Activated naive CD4-positive, alpha-beta T cell treated with anti-CD3 and anti-CD28 coated beads for 36 hours (primary cell): ENCODE data around the gene CGRRF1. TPM values are rescaled to one million over a fixed set of nuclear protein-coding genes. Genes with fewer than 3 reads are reported as not detected.
A peak's percentile ranks its signal among the peaks of the same experiment; 100 is the strongest.

Experiments
- CTCF ChIA-PET: fragments of 350-600 bp; sonication (Branson Sonifier 250); formaldehyde crosslinking; loops from one replicate; lab custom pipeline; 2021; ENCODE audit warnings: antibody characterized with exemption; lab: Charles Lee
- DNase-seq: peaks from one replicate; pipeline ENCODE4 v3.0.0-alpha.2; 2020
- H3K27ac Mint-ChIP-seq: one replicate; pipeline ENCODE4 v1.8.0; 2021; ENCODE audit warnings: mild to moderate bottlenecking, mixed read lengths
- H3K27me3 Mint-ChIP-seq: one replicate; pipeline ENCODE4 v1.8.0; 2021; ENCODE audit warnings: low read depth, mixed read lengths
- H3K36me3 Mint-ChIP-seq: one replicate; pipeline ENCODE4 v1.8.0; 2021; ENCODE audit warnings: low read depth, mixed read lengths
- H3K4me1 Mint-ChIP-seq: one replicate; pipeline ENCODE4 v1.8.0; 2021; ENCODE audit warnings: low read depth, mixed read lengths
- H3K4me3 Mint-ChIP-seq: one replicate; pipeline ENCODE4 v1.8.0; 2021; ENCODE audit warnings: mild to moderate bottlenecking, moderate library complexity, mixed read lengths
- H3K9me3 Mint-ChIP-seq: one replicate; pipeline ENCODE4 v1.8.0; 2021; ENCODE audit warnings: mixed read lengths
- intact Hi-C: fragments of 100-400 bp; cut with micrococcal nuclease; formaldehyde crosslinking; loops from one replicate; pipeline ENCODE4 v1.15.1; 2023
- total RNA-seq, 2 experiments: library from RNA; stranded (reverse); gene quantifications; one replicate each; pipeline ENCODE4 v1.2.3, GENCODE V29; 2021

CGRRF1 gene
- total RNA-seq = 1 to 10 TPM; 9.2 to 9.7 TPM

GRCh38 chr14:54509546-54510501 is at the start of gene CGRRF1:
TSS of gene CGRRF1 (plus strand) at chr14:54509906. CDS start at chr14:54509960, 54 bp downstream.
- H3K4me3 Mint-ChIP-seq = peak within 1 kb of the TSS; percentile 86
- peak; percentile 98 for DNase-seq
- peaks cover 41% of the 10 kb centered on the region for H3K4me1 Mint-ChIP-seq
- intact Hi-C loops = loop anchor here (1.0 to 10.0 kb wide), 9 partner anchors 21 to 1358 kb away; partner anchors contain the start of genes CNIH1, DDHD1, FBXO34 and GCH1
- H3K36me3 Mint-ChIP-seq = peaks cover 16% of the 10 kb centered on the region
- peak within 1 kb of the TSS; percentile 52 for H3K27ac Mint-ChIP-seq
- H3K9me3 Mint-ChIP-seq = peaks cover 2% of the 10 kb centered on the region
- no peaks in the 10 kb centered on the region for H3K27me3 Mint-ChIP-seq
- CTCF ChIA-PET = interaction anchor here (0.6 to 2.2 kb wide), 8 partner anchors 9 to 263 kb away, joined by 3 to 13 read pairs (median 3); partner anchors contain the start of gene GMFB

- Mint-ChIP-seq H3K27me3 (no peaks in the 10 kb centered on the region), H3K4me1 (peaks cover 7% of the 10 kb centered on the region), H3K9me3 (peaks cover 4% of the 10 kb centered on the region), H3K36me3 (no peaks in the 10 kb centered on the region), H3K27ac (no peak overlapping the region), H3K4me3 (no peak overlapping the region)
- DNase-seq = no peak
- CTCF ChIA-PET = interaction anchor here (0.7 kb wide), 1 partner anchor 65 kb away, joined by 3 read pairs; no protein-coding TSS in a partner anchor
- intact Hi-C loops = no loop called here
Observed at GRCh38 chr14:54462048-54462447, 47.7 kb upstream of the CGRRF1 start.

- no peak overlapping the region for H3K4me3 Mint-ChIP-seq
- peaks cover 7% of the 10 kb centered on the region for H3K4me1 Mint-ChIP-seq
- no peaks in the 10 kb centered on the region for H3K27me3 Mint-ChIP-seq
- H3K36me3 Mint-ChIP-seq = peaks cover 12% of the 10 kb centered on the region
- intact Hi-C loops = no loop called here
- CTCF ChIA-PET = interaction anchor here (0.7 to 1.0 kb wide), 2 partner anchors 11 to 24 kb away, joined by 5 read pairs; no protein-coding TSS in a partner anchor
- DNase-seq = no peak
- no peak overlapping the region for H3K27ac Mint-ChIP-seq
- peaks cover 9% of the 10 kb centered on the region for H3K9me3 Mint-ChIP-seq
Observed at GRCh38 chr14:54465654-54466053, 44.1 kb upstream of the CGRRF1 start.

- H3K27me3 Mint-ChIP-seq = no peaks in the 10 kb centered on the region
- no peak overlapping the region for H3K27ac Mint-ChIP-seq
- intact Hi-C loops = no loop called here
- peaks cover 15% of the 10 kb centered on the region for H3K36me3 Mint-ChIP-seq
- CTCF ChIA-PET = no interaction called here
- H3K9me3 Mint-ChIP-seq = peaks cover 9% of the 10 kb centered on the region
- H3K4me1 Mint-ChIP-seq = peaks cover 3% of the 10 kb centered on the region
- H3K4me3 Mint-ChIP-seq = no peak overlapping the region
- no peak for DNase-seq
Observed at GRCh38 chr14:54467280-54467679, 42.4 kb upstream of the CGRRF1 start.

GRCh38 chr14:54470701-54471100 is 39.0 kb upstream of the CGRRF1 start:
- Mint-ChIP-seq H3K36me3 (peaks cover 23% of the 10 kb centered on the region), H3K27me3 (no peaks in the 10 kb centered on the region), H3K27ac (no peak overlapping the region), H3K4me3 (no peak overlapping the region), H3K4me1 (peaks cover 2% of the 10 kb centered on the region), H3K9me3 (peaks cover 9% of the 10 kb centered on the region)
- no peak for DNase-seq
- intact Hi-C loops = no loop called here
- CTCF ChIA-PET = interaction anchor here (0.6 kb wide), 1 partner anchor 15 kb away, joined by 3 read pairs; no protein-coding TSS in a partner anchor

- no peak for DNase-seq
- H3K27ac Mint-ChIP-seq = no peak overlapping the region
- H3K9me3 Mint-ChIP-seq = peaks cover 9% of the 10 kb centered on the region
- no peak overlapping the region for H3K4me3 Mint-ChIP-seq
- CTCF ChIA-PET = no interaction called here
- intact Hi-C loops = no loop called here
- H3K4me1 Mint-ChIP-seq = peaks cover 8% of the 10 kb centered on the region
- H3K27me3 Mint-ChIP-seq = no peaks in the 10 kb centered on the region
- peaks cover 31% of the 10 kb centered on the region for H3K36me3 Mint-ChIP-seq
Observed at GRCh38 chr14:54471641-54472040, 38.1 kb upstream of the CGRRF1 start.

- Mint-ChIP-seq H3K27me3 (no peaks in the 10 kb centered on the region), H3K27ac (no peak overlapping the region), H3K36me3 (peaks cover 34% of the 10 kb centered on the region), H3K4me1 (peaks cover 11% of the 10 kb centered on the region), H3K4me3 (no peak overlapping the region), H3K9me3 (peaks cover 8% of the 10 kb centered on the region)
- intact Hi-C loops = no loop called here
- CTCF ChIA-PET = no interaction called here
- DNase-seq = no peak
Observed at GRCh38 chr14:54472315-54472714, 37.4 kb upstream of the CGRRF1 start.

- H3K36me3 Mint-ChIP-seq = peaks cover 30% of the 10 kb centered on the region
- CTCF ChIA-PET = interaction anchor here (0.6 to 0.9 kb wide), 2 partner anchors 14 to 274 kb away, joined by 3 to 7 read pairs; partner anchors contain the start of gene GMFB
Observed at GRCh38 chr14:54474232-54474793, 35.4 kb upstream of the CGRRF1 start.

GRCh38 chr14:54475187-54475899 is 34.4 kb upstream of the CGRRF1 start:
- H3K27me3 Mint-ChIP-seq = no peaks in the 10 kb centered on the region
- DNase-seq = no peak
- intact Hi-C loops = no loop called here
- no peaks in the 10 kb centered on the region for H3K9me3 Mint-ChIP-seq
- peaks cover 27% of the 10 kb centered on the region for H3K36me3 Mint-ChIP-seq
- H3K4me3 Mint-ChIP-seq = no peak overlapping the region
- CTCF ChIA-PET = no interaction called here
- H3K27ac Mint-ChIP-seq = no peak overlapping the region
- peaks cover 15% of the 10 kb centered on the region for H3K4me1 Mint-ChIP-seq

More at GRCh38 chr14:54474232-54474793, 35.4 kb upstream of the CGRRF1 start:
- Mint-ChIP-seq H3K9me3 (no peaks in the 10 kb centered on the region), H3K27ac (no peak overlapping the region), H3K27me3 (no peaks in the 10 kb centered on the region), H3K4me1 (peaks cover 15% of the 10 kb centered on the region), H3K4me3 (no peak overlapping the region)
- no peak for DNase-seq
- intact Hi-C loops = no loop called here

- Mint-ChIP-seq H3K4me3 (no peak overlapping the region), H3K36me3 (peaks cover 30% of the 10 kb centered on the region), H3K27ac (no peak overlapping the region), H3K9me3 (no peaks in the 10 kb centered on the region), H3K4me1 (peaks cover 15% of the 10 kb centered on the region), H3K27me3 (no peaks in the 10 kb centered on the region)
- CTCF ChIA-PET = no interaction called here
- intact Hi-C loops = no loop called here
- DNase-seq = no peak
Observed at GRCh38 chr14:54475911-54476310, 33.8 kb upstream of the CGRRF1 start.

GRCh38 chr14:54478636-54479215 is 31.0 kb upstream of the CGRRF1 start:
- CTCF ChIA-PET = no interaction called here
- Mint-ChIP-seq H3K27ac (no peak overlapping the region), H3K9me3 (no peaks in the 10 kb centered on the region), H3K4me1 (peaks cover 26% of the 10 kb centered on the region), H3K4me3 (no peak overlapping the region), H3K36me3 (peaks cover 36% of the 10 kb centered on the region), H3K27me3 (no peaks in the 10 kb centered on the region)
- no peak for DNase-seq
- intact Hi-C loops = no loop called here
